GM12891 (cell line): Measurements from ENCODE around the gene POU2F2.

Source experiments
- PAX5 ChIP-seq: IDR thresholded peaks from 2 replicates; pipeline ENCODE4 v1.6.1; 2011; ENCODE audit warnings: low read length, moderate library complexity, mild to moderate bottlenecking; ENCODE audit not compliant: insufficient read depth, severe bottlenecking
- POLR2A ChIP-seq: IDR thresholded peaks from 2 replicates; pipeline ENCODE4 v1.6.1; 2011; ENCODE audit warnings: low read depth, low read length, control low read depth
- POLR2AphosphoS5 ChIP-seq: IDR thresholded peaks from 2 replicates; pipeline ENCODE4 v1.6.1; 2011; ENCODE audit warnings: low read depth, low read length, control low read depth
- POU2F2 ChIP-seq: IDR thresholded peaks from 2 replicates; pipeline ENCODE4 v1.6.1; 2011; ENCODE audit warnings: low read depth, mild to moderate bottlenecking, control low read depth, low read length, moderate library complexity

DNA sequence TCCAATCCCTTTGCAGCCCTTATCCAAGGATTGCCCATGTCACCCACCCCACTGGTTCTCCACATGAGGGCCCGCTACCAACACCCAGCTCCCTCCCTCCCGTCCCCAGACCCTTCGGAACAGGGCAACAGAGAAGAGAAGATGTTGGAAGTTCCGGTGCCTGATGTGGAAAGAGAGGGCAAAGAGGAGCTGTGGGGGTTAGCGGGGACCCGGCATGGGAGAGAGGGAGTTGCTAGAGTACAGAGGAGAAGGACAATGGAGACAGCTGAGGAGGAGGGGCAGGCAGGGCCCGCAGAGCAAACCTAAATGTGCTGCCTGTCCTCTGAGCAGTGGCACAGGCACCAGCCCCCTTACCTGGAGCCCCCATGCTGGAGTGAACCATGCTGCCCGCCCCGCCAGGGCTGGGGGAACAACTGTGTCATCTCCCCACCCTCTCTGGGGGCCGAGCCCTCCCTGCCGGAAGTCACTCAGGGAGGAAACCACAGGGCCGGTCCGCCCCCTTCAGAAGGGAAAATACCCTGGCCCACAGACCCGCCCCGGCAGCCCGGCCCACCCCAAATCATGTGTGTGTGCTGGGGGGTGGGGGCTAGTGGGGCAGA is at the start of gene POU2F2:
- TF ChIP-seq POLR2AphosphoS5, result no peak; the same call in 1 of the 2 replicates
- TF ChIP-seq POLR2A, result peak; percentile 31; the same call in 1 of the 2 replicates
- no peak for TF ChIP-seq PAX5
- no peak for TF ChIP-seq POU2F2
